NCI-H460 (cell line): ENCODE data around the gene MRPL40. TPM values are rescaled to one million over a fixed set of nuclear protein-coding genes. Genes with fewer than 3 reads are reported as not detected.

Source experiments
- DNase-seq: peaks from one replicate; pipeline ENCODE4 v3.0.0-alpha.2; 2016; ENCODE audit warnings: low read depth; ENCODE audit errors: extremely low read depth
- total RNA-seq: library from RNA; depleted of rRNA; stranded (reverse); fragments of >200 nt; shearing (Covaris generic); gene quantifications from 2 replicates; pipeline ENCODE4 v1.2.3, GENCODE V29; 2014

MRPL40 gene
- total RNA-seq, 1 experiment from 2014 or later: 46.1 TPM

GRCh38 chr22:19406281-19406811, 26.0 kb upstream of the MRPL40 start:
- DNase-seq: no peak

- no peak for DNase-seq
These were observed 25.5 kb upstream of the MRPL40 start for GRCh38 chr22:19406846-19407245.

- no peak for DNase-seq
These were observed 24.4 kb upstream of the MRPL40 start for GRCh38 chr22:19407649-19408606.

GRCh38 chr22:19410941-19411689, 21.2 kb upstream of the MRPL40 start:
- DNase-seq: no peak

- no peak for DNase-seq
These were observed 20.7 kb upstream of the MRPL40 start for GRCh38 chr22:19411690-19412045.

GRCh38 chr22:19412478-19412877, 19.9 kb upstream of the MRPL40 start:
- DNase-seq: no peak

GRCh38 chr22:19412923-19413322, 19.4 kb upstream of the MRPL40 start:
- no peak for DNase-seq

- no peak for DNase-seq
These were observed 13.3 kb upstream of the MRPL40 start for GRCh38 chr22:19419086-19419463.

- DNase-seq: no peak
These were observed 12.7 kb upstream of the MRPL40 start for GRCh38 chr22:19419464-19420178.

- no peak for DNase-seq
These were observed 12.0 kb upstream of the MRPL40 start for GRCh38 chr22:19420321-19420720.

GRCh38 chr22:19422440-19423301, 9.7 kb upstream of the MRPL40 start:
- DNase-seq: no peak

- no peak for DNase-seq
These were observed 8.2 kb upstream of the MRPL40 start for GRCh38 chr22:19424186-19424500.

- DNase-seq: no peak
These were observed 2.1 kb upstream of the MRPL40 start for GRCh38 chr22:19429950-19430889.

GRCh38 chr22:19430890-19431541, 1.3 kb upstream of the MRPL40 start:
- DNase-seq: no peak

- DNase-seq: peak; percentile 45
These were observed 654 bp upstream of the MRPL40 start, which contains the start of gene HIRA for GRCh38 chr22:19431649-19432132. TSS of gene HIRA (minus strand) at chr22:19431733. CDS start at chr22:19431476, 257 bp downstream.

- DNase-seq: no peak
These were observed 2.1 kb downstream of the MRPL40 start for GRCh38 chr22:19434401-19434800.

- DNase-seq: no peak
These were observed 2.7 kb downstream of the MRPL40 start for GRCh38 chr22:19434829-19435580.
